Measurements from ENCODE around the gene RMP24.

The RMP24 gene

DNA sequence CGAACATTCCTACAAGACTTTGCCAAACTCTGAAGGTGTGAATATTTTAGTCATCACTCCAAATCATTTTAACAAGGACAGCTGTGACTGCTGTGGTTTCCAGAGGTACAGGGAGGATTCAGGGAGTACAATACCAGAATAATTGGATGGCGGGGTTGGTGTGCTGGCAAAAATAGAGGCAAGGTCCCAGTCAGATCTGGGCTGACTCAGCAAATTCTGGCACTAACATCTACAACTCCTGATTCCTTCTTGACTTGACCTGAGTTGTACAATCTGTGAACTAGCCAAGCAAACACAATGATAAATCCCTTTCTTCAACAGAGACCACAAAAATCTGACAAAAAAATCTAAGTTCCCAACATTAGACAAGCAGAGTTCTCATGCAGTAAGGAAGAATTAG lies 40.4 kb downstream of the RMP24 start:
- Histone ChIP-seq H4K5ac (ENCODE audit: insufficient read length, low read depth, low read length) (no peak overlapping the region), H3K56ac (ENCODE audit: insufficient read length, low read depth, low read length) (no peak overlapping the region), H2AFZ (ENCODE audit: low read length) (no peak overlapping the region), H3T11ph (ENCODE audit: low read length) (no peak overlapping the region), H2BK12ac (ENCODE audit: insufficient read length, low read depth, low read length) (no peak overlapping the region), H3K79me1 (ENCODE audit: insufficient read depth, low read depth, low read length, poor library complexity, severe bottlenecking) (no peaks in the 10 kb centered on the region), H3K79me2 (ENCODE audit: insufficient read depth, low read length) (no peaks in the 10 kb centered on the region), H3K9me3 (ENCODE audit: control insufficient read depth, low read depth, low read length) (no peaks in the 10 kb centered on the region), H2AK5ac (ENCODE audit: insufficient read length, low read length) (no peak overlapping the region), H2BK5ac (ENCODE audit: insufficient read length, low read length) (no peak overlapping the region), H3K9ac (ENCODE audit: extremely low read depth, insufficient read length, low read length) (no peak overlapping the region), H3K27me3 (ENCODE audit: insufficient read depth, low read length) (no peaks in the 10 kb centered on the region), H3K4me1 (ENCODE audit: insufficient read depth, low read length) (no peaks in the 10 kb centered on the region), H4K20me1 (ENCODE audit: control insufficient read depth, insufficient read depth, insufficient read length) (no peaks in the 10 kb centered on the region), H2BK15ac (ENCODE audit: low read depth, low read length) (no peak overlapping the region), H3K18ac (ENCODE audit: insufficient read length, low read depth, low read length) (no peak overlapping the region), H3K27ac (ENCODE audit: insufficient read length, low read depth, low read length) (no peak overlapping the region), H3K4me2 (ENCODE audit: insufficient read depth, insufficient read length, low read length) (no peak overlapping the region), H3K4ac (ENCODE audit: low read depth, low read length) (no peak overlapping the region), H4K8ac (replicated peaks; ENCODE audit: insufficient read length, low read depth, low read length) (no peak overlapping the region), H3K14ac (ENCODE audit: insufficient read depth, low read length) (no peak overlapping the region), H3K23ac (ENCODE audit: insufficient read length, low read depth, low read length) (no peak overlapping the region), H2BK20ac (ENCODE audit: low read depth, low read length, poor library complexity, severe bottlenecking) (no peak overlapping the region), H4K91ac (ENCODE audit: insufficient read length, low read depth, low read length) (no peak overlapping the region), H2BK120ac (ENCODE audit: low read depth, low read length, poor library complexity, severe bottlenecking) (no peak overlapping the region), H3K23me2 (ENCODE audit: insufficient read length, low read depth, low read length, poor library complexity, severe bottlenecking) (no peaks in the 10 kb centered on the region)
- no peak for DNase-seq
- H3K27me3 Mint-ChIP-seq (ENCODE audit: low read depth) = no peaks in the 10 kb centered on the region
- peaks cover 0 to 11% of the 10 kb centered on the region in 2 experiments; a peak in 2 of 4 replicates for H3K4me1 Mint-ChIP-seq
- H3K36me3 Mint-ChIP-seq (ENCODE audit: insufficient read depth in 1 of 3, low read depth in 3 of 3) = no peaks in the 10 kb centered on the region; a peak in 1 of 7 replicates
- TF ChIP-seq, protein P1, sequence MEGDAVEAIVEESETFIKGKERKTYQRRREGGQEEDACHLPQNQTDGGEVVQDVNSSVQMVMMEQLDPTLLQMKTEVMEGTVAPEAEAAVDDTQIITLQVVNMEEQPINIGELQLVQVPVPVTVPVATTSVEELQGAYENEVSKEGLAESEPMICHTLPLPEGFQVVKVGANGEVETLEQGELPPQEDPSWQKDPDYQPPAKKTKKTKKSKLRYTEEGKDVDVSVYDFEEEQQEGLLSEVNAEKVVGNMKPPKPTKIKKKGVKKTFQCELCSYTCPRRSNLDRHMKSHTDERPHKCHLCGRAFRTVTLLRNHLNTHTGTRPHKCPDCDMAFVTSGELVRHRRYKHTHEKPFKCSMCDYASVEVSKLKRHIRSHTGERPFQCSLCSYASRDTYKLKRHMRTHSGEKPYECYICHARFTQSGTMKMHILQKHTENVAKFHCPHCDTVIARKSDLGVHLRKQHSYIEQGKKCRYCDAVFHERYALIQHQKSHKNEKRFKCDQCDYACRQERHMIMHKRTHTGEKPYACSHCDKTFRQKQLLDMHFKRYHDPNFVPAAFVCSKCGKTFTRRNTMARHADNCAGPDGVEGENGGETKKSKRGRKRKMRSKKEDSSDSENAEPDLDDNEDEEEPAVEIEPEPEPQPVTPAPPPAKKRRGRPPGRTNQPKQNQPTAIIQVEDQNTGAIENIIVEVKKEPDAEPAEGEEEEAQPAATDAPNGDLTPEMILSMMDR (conservative IDR thresholded peaks at IDR 0.05) = no peak
- no peaks in the 10 kb centered on the region for H3K9me3 Mint-ChIP-seq
- H3K27ac Mint-ChIP-seq = peak overlapping the region; percentile 24 to 74 (median 65); a peak in 6 of 7 replicates
- WGBS (ENCODE audit: extremely low coverage, insufficient read length, low lambda C conversion rate) = no CpG with 5 or more reads among the region's 2 CpGs
- no peak overlapping the region for H3K4me3 Mint-ChIP-seq

Data from H9 (cell line).